Activated CD4-positive, alpha-beta memory T cell treated with anti-CD3 and anti-CD28 coated beads, Interleukin-2, amount 10 ng/mL, durations not matched to agents 7 days and 5 days (primary cell): ENCODE data around the gene CYBB. TPM values are rescaled to one million over a fixed set of nuclear protein-coding genes. Genes with fewer than 3 reads are reported as not detected.

ENCODE experiments used
- CTCF ChIA-PET: fragments of 350-600 bp; sonication (Branson Sonifier 250); formaldehyde crosslinking; loops from one replicate; lab custom pipeline; 2021; ENCODE audit warnings: antibody characterized with exemption, inconsistent platforms; lab: Charles Lee
- POLR2A ChIA-PET: fragments of 350-600 bp; sonication (Branson Sonifier 250); formaldehyde crosslinking; loops from one replicate; lab custom pipeline; 2021; ENCODE audit warnings: antibody characterized with exemption; lab: Charles Lee
- DNase-seq: peaks from one replicate; pipeline ENCODE4 v3.0.0-alpha.2; 2020
- H3K27ac Mint-ChIP-seq: one replicate; pipeline ENCODE4 v1.8.0; 2021; ENCODE audit warnings: mild to moderate bottlenecking, mixed read lengths
- H3K27me3 Mint-ChIP-seq: one replicate; pipeline ENCODE4 v1.8.0; 2021; ENCODE audit warnings: mixed read lengths
- H3K36me3 Mint-ChIP-seq: one replicate; pipeline ENCODE4 v1.8.0; 2021; ENCODE audit warnings: low read depth, mixed read lengths
- H3K4me1 Mint-ChIP-seq: one replicate; pipeline ENCODE4 v1.8.0; 2021; ENCODE audit warnings: mixed read lengths
- H3K4me3 Mint-ChIP-seq: one replicate; pipeline ENCODE4 v1.8.0; 2021; ENCODE audit warnings: mild to moderate bottlenecking, mixed read lengths
- H3K9me3 Mint-ChIP-seq: one replicate; pipeline ENCODE4 v1.8.0; 2021; ENCODE audit warnings: mixed read lengths
- total RNA-seq, 2 experiments: library from RNA; stranded (reverse); gene quantifications; one replicate each; pipeline ENCODE4 v1.2.3, GENCODE V29; 2021

CYBB gene
- total RNA-seq, 2 experiments from 2014 or later, result not detected

GRCh38 chrX:37854148-37854547 is 74.3 kb downstream of the CYBB start:
- ChIA-PET CTCF (no interaction called here), POLR2A (no interaction called here)
- Mint-ChIP-seq H3K4me1 (no peaks in the 10 kb centered on the region), H3K36me3 (no peaks in the 10 kb centered on the region), H3K9me3 (no peaks in the 10 kb centered on the region), H3K4me3 (no peak overlapping the region), H3K27me3 (no peaks in the 10 kb centered on the region), H3K27ac (no peak overlapping the region)
- no peak for DNase-seq

GRCh38 chrX:37854748-37855147 is 74.9 kb downstream of the CYBB start:
- ChIA-PET CTCF (no interaction called here), POLR2A (no interaction called here)
- Mint-ChIP-seq H3K36me3 (no peaks in the 10 kb centered on the region), H3K4me3 (no peak overlapping the region), H3K9me3 (no peaks in the 10 kb centered on the region), H3K27me3 (no peaks in the 10 kb centered on the region), H3K4me1 (no peaks in the 10 kb centered on the region), H3K27ac (no peak overlapping the region)
- DNase-seq, result no peak

GRCh38 chrX:37860721-37861120 is 80.9 kb downstream of the CYBB start:
- Mint-ChIP-seq H3K27me3 (peaks cover 3% of the 10 kb centered on the region), H3K9me3 (no peaks in the 10 kb centered on the region), H3K27ac (no peak overlapping the region), H3K36me3 (no peaks in the 10 kb centered on the region), H3K4me1 (no peaks in the 10 kb centered on the region), H3K4me3 (no peak overlapping the region)
- CTCF ChIA-PET, result no interaction called here
- POLR2A ChIA-PET, result no interaction called here
- DNase-seq, result no peak

GRCh38 chrX:37862851-37863250 is 83.0 kb downstream of the CYBB start:
- Mint-ChIP-seq H3K27me3 (peaks cover 3% of the 10 kb centered on the region), H3K9me3 (peaks cover 2% of the 10 kb centered on the region), H3K4me3 (no peak overlapping the region), H3K27ac (no peak overlapping the region), H3K4me1 (peaks cover 5% of the 10 kb centered on the region), H3K36me3 (peaks cover 2% of the 10 kb centered on the region)
- no peak for DNase-seq
- POLR2A ChIA-PET, result no interaction called here
- CTCF ChIA-PET, result no interaction called here

Other genes starting within 250 kb of the CYBB start
- under 1 TPM; 0.18 to 0.23 TPM for gene LANCL3, start 208.4 kb upstream of the CYBB start, total RNA-seq
- not detected for gene XK, start 94.3 kb upstream of the CYBB start, total RNA-seq
- gene DYNLT3, start 67.5 kb downstream of the CYBB start, total RNA-seq, result 10 to 100 TPM; 17.8 to 20.5 TPM
- gene SYTL5, start 226.5 kb downstream of the CYBB start, total RNA-seq, result not detected